ENCODE results near the gene SDK1.

SDK1 gene

GRCh38 chr7:4069268-4070095 is 768.4 kb downstream of the SDK1 start (continued):
- TF ChIP-seq ZBTB44 (tag by site-specific recombination; IDR thresholded peaks at IDR 0.05), result no peak
- no peak for TF ChIP-seq ZNF24 (tag by site-specific recombination; IDR thresholded peaks at IDR 0.05)
- no peak for TF ChIP-seq TCF7L2 (IDR thresholded peaks at IDR 0.05; ENCODE audit: borderline replicate concordance, low read depth, low read length)
- no peak for TF ChIP-seq FEZF1 (tag by site-specific recombination; IDR thresholded peaks at IDR 0.05)
- no peak for TF ChIP-seq ZNF654 (tag by site-specific recombination; IDR thresholded peaks at IDR 0.05; ENCODE audit: low read depth)
- no peak for TF ChIP-seq IKZF3 (tag by site-specific recombination; IDR thresholded peaks at IDR 0.05)
- no peak for TF ChIP-seq ZNF843 (tag by site-specific recombination; IDR thresholded peaks at IDR 0.05)
- TF ChIP-seq ZNF223 (tag by site-specific recombination; IDR thresholded peaks at IDR 0.05), result no peak
- no peak for TF ChIP-seq ZNF600 (tag by site-specific recombination; IDR thresholded peaks at IDR 0.05)
- no peak for TF ChIP-seq BCL11B (tag by site-specific recombination; IDR thresholded peaks at IDR 0.05; ENCODE audit: low read depth)
- no peak for TF ChIP-seq ZNF391 (tag by site-specific recombination; IDR thresholded peaks at IDR 0.05; ENCODE audit: borderline replicate concordance, low read depth)

DNA sequence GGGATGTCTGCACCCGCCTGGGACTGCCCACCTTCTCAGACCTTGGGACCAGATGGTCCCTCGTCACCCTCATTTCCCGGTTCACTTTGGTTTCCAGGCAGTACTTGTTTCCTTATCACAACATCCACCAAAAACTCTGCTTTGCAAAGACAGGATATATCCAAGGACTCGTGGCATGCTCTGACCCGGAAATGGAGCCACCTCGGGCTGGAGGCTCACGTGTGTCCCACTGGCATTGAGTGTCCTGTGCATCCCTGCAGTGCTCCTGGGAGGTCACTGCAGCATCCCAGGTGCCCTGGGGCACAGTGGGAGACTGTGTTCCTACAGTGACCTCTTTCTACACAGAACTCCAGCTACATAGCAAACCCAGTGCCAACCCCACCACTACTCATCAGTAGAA is 769.2 kb downstream of the SDK1 start:
- Histone ChIP-seq H3K9me3 (ENCODE audit: control insufficient read depth, insufficient read depth, low read depth, low read length) (no peaks in the 10 kb centered on the region), H3K4me1 (ENCODE audit: control insufficient read depth, insufficient read depth, low read length) (no peaks in the 10 kb centered on the region), H3K27ac (ENCODE audit: extremely low read depth, low read depth, low read length) (no peak overlapping the region), H3K36me3 (ENCODE audit: control insufficient read depth in 2 of 2, insufficient read depth in 1 of 2, low read length in 2 of 2) (no peaks in the 10 kb centered on the region), H3K4me3 (ENCODE audit: low read depth, low read length) (no peak overlapping the region)
- CTCF ChIA-PET, result interaction anchor here (0.6 kb wide), 1 partner anchor 650 kb away, joined by 3 read pairs; no protein-coding TSS in a partner anchor
- POLR2A ChIA-PET, result no interaction called here
- no peak for TF ChIP-seq EGR2 (tag by site-specific recombination; IDR thresholded peaks at IDR 0.05; ENCODE audit: low read depth)

DNA sequence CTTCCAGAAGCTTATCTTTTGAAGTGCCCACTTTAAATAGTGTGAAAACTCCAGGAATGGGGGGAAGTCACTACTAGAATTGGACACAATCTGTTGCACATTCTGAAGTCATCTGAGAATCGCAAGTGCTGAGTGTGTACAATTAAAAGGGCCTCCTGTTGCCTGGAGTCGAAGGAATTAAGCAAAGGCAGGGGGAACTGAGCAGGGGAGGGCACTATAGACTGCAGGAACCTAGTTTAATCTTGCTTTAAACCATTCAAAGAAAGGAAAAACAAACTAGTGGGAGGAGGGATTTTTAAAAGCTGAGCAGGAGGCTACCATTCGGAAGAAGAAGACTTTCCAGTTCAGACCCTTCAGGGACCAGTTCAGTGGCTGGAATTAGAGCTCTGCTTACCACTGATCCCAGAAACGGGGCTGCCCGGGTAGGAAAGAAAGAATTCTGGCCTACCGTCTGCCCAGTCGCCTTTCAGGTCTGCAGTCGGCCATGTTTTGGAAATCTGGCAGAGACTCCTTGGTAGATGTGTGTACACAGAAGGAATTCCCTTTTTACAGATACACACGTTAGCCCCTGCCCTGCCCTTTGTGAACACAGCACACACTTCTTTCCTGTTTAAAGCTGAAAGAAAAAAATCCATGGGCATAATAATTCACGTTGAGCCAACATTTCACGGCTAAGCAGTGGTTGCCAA is 770.5 kb downstream of the SDK1 start:
- TF ChIP-seq ZNF37A (tag by site-specific recombination; IDR thresholded peaks at IDR 0.05), result no peak
- no peak for TF ChIP-seq ZNF248 (tag by site-specific recombination; IDR thresholded peaks at IDR 0.05)
- no peak for TF ChIP-seq ZSCAN30 (tag by site-specific recombination; IDR thresholded peaks at IDR 0.05)
- TF ChIP-seq ZBTB7A (tag by site-specific recombination; IDR thresholded peaks at IDR 0.05; ENCODE audit: low read depth), result no peak
- no peak for TF ChIP-seq ZNF335 (tag by site-specific recombination; conservative IDR thresholded peaks at IDR 0.05)
- no peak for TF ChIP-seq ZNF76 (tag by site-specific recombination; IDR thresholded peaks at IDR 0.05; ENCODE audit: borderline replicate concordance, low read depth)
- TF ChIP-seq, protein P1, sequence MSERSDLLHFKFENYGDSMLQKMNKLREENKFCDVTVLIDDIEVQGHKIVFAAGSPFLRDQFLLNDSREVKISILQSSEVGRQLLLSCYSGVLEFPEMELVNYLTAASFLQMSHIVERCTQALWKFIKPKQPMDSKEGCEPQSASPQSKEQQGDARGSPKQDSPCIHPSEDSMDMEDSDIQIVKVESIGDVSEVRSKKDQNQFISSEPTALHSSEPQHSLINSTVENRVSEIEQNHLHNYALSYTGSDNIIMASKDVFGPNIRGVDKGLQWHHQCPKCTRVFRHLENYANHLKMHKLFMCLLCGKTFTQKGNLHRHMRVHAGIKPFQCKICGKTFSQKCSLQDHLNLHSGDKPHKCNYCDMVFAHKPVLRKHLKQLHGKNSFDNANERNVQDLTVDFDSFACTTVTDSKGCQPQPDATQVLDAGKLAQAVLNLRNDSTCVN (tag by site-specific recombination; optimal IDR thresholded peaks at IDR 0.05), result no peak
- TF ChIP-seq TRIM28 (IDR thresholded peaks at IDR 0.05; ENCODE audit: borderline replicate concordance, low read length), result no peak
- TF ChIP-seq, protein P2, sequence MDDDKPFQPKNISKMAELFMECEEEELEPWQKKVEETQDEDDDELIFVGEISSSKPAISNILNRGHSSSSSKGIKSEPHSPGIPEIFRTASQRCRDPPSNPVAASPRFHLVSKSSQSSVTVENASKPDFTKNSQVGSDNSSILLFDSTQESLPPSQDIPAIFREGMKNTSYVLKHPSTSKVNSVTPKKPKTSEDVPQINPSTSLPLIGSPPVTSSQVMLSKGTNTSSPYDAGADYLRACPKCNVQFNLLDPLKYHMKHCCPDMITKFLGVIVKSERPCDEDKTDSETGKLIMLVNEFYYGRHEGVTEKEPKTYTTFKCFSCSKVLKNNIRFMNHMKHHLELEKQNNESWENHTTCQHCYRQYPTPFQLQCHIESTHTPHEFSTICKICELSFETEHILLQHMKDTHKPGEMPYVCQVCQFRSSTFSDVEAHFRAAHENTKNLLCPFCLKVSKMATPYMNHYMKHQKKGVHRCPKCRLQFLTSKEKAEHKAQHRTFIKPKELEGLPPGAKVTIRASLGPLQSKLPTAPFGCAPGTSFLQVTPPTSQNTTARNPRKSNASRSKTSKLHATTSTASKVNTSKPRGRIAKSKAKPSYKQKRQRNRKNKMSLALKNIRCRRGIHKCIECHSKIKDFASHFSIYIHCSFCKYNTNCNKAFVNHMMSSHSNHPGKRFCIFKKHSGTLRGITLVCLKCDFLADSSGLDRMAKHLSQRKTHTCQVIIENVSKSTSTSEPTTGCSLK (tag by site-specific recombination; IDR thresholded peaks at IDR 0.05), result no peak
- TF ChIP-seq GFI1B (tag by site-specific recombination; IDR thresholded peaks at IDR 0.05), result no peak
- TF ChIP-seq ZNF350 (tag by site-specific recombination; IDR thresholded peaks at IDR 0.05), result no peak
- TF ChIP-seq ZNF596 (tag by site-specific recombination; IDR thresholded peaks at IDR 0.05), result no peak
- TF ChIP-seq, protein P3, sequence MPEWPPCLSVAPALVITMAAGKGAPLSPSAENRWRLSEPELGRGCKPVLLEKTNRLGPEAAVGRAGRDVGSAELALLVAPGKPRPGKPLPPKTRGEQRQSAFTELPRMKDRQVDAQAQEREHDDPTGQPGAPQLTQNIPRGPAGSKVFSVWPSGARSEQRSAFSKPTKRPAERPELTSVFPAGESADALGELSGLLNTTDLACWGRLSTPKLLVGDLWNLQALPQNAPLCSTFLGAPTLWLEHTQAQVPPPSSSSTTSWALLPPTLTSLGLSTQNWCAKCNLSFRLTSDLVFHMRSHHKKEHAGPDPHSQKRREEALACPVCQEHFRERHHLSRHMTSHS (tag by site-specific recombination; IDR thresholded peaks at IDR 0.05), result no peak
- Histone ChIP-seq H3K4me1 (ENCODE audit: control insufficient read depth, insufficient read depth, low read length) (no peaks in the 10 kb centered on the region), H3K9me3 (ENCODE audit: control insufficient read depth, insufficient read depth, low read depth, low read length) (no peaks in the 10 kb centered on the region), H3K36me3 (ENCODE audit: control insufficient read depth in 2 of 2, insufficient read depth in 1 of 2, low read length in 2 of 2) (no peaks in the 10 kb centered on the region), H3K27ac (ENCODE audit: extremely low read depth, low read depth, low read length) (no peak overlapping the region), H3K4me3 (ENCODE audit: low read depth, low read length) (no peak overlapping the region)
- CTCF ChIA-PET, result no interaction called here
- POLR2A ChIA-PET, result no interaction called here

All from HEK293 (cell line).